ENCODE data around the gene EMX1. TPM values are rescaled to one million over a fixed set of nuclear protein-coding genes. Genes with fewer than 3 reads are reported as not detected.
A peak's percentile ranks its signal among the peaks of the same experiment; 100 is the strongest.

The EMX1 gene
- total and polyA plus RNA-seq, 2 of the 13 experiments (the other 11 are each of a cell fraction or from before 2014, with no cell fraction given), result 0.62 to 4.9 TPM

DNA sequence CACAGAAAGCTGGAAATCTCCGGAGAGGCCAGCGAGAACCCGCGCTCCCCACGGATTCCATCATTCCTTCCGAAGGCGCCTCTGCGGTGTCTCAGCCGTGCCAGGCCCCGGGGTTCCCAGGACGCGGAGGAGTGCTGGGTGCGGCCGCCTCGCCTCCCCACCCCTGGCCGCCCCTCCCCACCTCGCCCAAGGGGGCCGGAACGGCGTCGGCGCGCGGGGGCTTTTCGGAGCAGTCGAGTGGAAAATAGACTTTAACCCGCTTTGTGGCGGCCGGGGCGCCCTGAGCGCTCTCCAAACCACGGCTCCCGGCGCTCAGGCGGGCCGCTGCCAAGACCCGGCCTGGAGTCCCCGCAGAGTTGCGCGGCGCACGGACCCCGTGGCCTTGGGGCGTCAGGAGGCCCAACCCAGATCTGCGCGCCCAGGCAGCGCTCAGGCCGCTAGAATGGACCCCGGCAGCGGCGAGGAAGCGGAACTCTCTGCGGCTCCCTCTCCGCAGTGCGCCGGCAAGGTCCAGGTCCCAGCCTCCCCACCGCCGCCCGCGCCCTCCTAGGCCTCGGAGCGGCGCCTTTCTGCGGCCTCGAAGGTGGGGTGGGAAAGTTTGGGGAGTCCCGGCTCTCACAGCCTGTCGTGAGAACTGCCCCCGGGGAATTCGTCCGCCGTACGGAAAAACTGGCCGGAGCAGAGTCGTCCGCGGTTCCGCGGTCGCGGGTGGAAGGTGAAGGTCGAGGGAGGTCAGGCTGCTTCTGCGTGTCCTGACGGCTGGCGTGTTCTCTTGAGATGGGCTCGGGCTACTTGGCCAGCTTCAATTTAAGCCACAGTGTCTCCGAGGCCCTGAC, 1.2 kb upstream of the EMX1 start (continued):
- TF ChIP-seq LCORL (IDR thresholded peaks at IDR 0.05) (no peak), LCORL (CRISPR knock-in tag; IDR thresholded peaks at IDR 0.05) (peak; percentile 94), ZNF101 (CRISPR knock-in tag; IDR thresholded peaks at IDR 0.05; ENCODE audit: borderline replicate concordance, low read depth) (no peak), PAF1 (CRISPR knock-in tag; IDR thresholded peaks at IDR 0.05) (no peak), ZNF205 (CRISPR knock-in tag; IDR thresholded peaks at IDR 0.05) (peak; percentile 96), PRMT3 (CRISPR knock-in tag; IDR thresholded peaks at IDR 0.05; ENCODE audit: borderline replicate concordance, low read depth) (no peak), BORCS8-MEF2B (CRISPR knock-in tag; IDR thresholded peaks at IDR 0.05) (peak; percentile 82), DR1 (CRISPR knock-in tag; IDR thresholded peaks at IDR 0.05) (0 out of 2 replicates have a peak, but pooled peaks have one; percentile 51), RFX1 (IDR thresholded peaks at IDR 0.05) (no peak), DMAP1 (CRISPR knock-in tag; IDR thresholded peaks at IDR 0.05) (no peak), DNMT3B (CRISPR knock-in tag; conservative IDR thresholded peaks at IDR 0.05) (no peak), MIXL1 (CRISPR knock-in tag; IDR thresholded peaks at IDR 0.05) (no peak), ZNF567 (CRISPR knock-in tag; IDR thresholded peaks at IDR 0.05; ENCODE audit: borderline replicate concordance) (peak; percentile 39; the same call in 1 of the 2 replicates), AGO2 (optimal IDR thresholded peaks at IDR 0.05; ENCODE audit: low read depth, low read length) (peak; percentile 52), ZKSCAN8 (CRISPR knock-in tag; IDR thresholded peaks at IDR 0.05; ENCODE audit: borderline replicate concordance) (no peak), GTF2F1 (IDR thresholded peaks at IDR 0.05; ENCODE audit: low read length) (no peak), ZNF556 (CRISPR knock-in tag; IDR thresholded peaks at IDR 0.05; ENCODE audit: borderline replicate concordance) (no peak; the same call in 1 of the 2 replicates), KDM4B (CRISPR knock-in tag; IDR thresholded peaks at IDR 0.05) (peak; percentile 75; the same call in 1 of the 2 replicates), HOXD1 (CRISPR knock-in tag; IDR thresholded peaks at IDR 0.05) (peak; percentile 18; the same call in 1 of the 2 replicates), FOXC1 (CRISPR knock-in tag; IDR thresholded peaks at IDR 0.05; ENCODE audit: borderline replicate concordance) (peak; percentile 80; the same call in 1 of the 2 replicates), MED8 (CRISPR knock-in tag; IDR thresholded peaks at IDR 0.05; ENCODE audit: insufficient replicate concordance) (peak; percentile 50), ZNF225 (CRISPR knock-in tag; IDR thresholded peaks at IDR 0.05) (no peak), ZNF431 (CRISPR knock-in tag; IDR thresholded peaks at IDR 0.05; ENCODE audit: borderline replicate concordance, low read depth) (peak; percentile 60; the same call in 1 of the 2 replicates), NFATC3 (CRISPR knock-in tag; IDR thresholded peaks at IDR 0.05) (no peak), ZNF652 (CRISPR knock-in tag; IDR thresholded peaks at IDR 0.05; ENCODE audit: borderline replicate concordance, low read depth) (no peak), SRSF1 (optimal IDR thresholded peaks at IDR 0.05; ENCODE audit: low read depth, low read length) (no peak)
- TF ChIP-seq, protein P1, sequence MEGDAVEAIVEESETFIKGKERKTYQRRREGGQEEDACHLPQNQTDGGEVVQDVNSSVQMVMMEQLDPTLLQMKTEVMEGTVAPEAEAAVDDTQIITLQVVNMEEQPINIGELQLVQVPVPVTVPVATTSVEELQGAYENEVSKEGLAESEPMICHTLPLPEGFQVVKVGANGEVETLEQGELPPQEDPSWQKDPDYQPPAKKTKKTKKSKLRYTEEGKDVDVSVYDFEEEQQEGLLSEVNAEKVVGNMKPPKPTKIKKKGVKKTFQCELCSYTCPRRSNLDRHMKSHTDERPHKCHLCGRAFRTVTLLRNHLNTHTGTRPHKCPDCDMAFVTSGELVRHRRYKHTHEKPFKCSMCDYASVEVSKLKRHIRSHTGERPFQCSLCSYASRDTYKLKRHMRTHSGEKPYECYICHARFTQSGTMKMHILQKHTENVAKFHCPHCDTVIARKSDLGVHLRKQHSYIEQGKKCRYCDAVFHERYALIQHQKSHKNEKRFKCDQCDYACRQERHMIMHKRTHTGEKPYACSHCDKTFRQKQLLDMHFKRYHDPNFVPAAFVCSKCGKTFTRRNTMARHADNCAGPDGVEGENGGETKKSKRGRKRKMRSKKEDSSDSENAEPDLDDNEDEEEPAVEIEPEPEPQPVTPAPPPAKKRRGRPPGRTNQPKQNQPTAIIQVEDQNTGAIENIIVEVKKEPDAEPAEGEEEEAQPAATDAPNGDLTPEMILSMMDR (CRISPR knock-in tag; IDR thresholded peaks at IDR 0.05), result peak; percentile 26; the same call in 1 of the 2 replicates
- TF ChIP-seq, protein P2, sequence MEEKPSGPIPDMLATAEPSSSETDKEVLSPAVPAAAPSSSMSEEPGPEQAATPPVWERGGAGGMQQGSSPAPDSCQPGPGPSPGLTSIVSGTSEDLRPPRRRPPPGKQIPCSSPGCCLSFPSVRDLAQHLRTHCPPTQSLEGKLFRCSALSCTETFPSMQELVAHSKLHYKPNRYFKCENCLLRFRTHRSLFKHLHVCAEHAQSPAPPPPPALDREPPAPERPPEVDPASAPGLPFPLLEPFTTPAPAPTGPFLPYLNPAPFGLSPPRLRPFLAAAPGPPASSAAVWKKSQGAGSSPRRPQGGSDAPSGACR (CRISPR knock-in tag; IDR thresholded peaks at IDR 0.05), result peak; percentile 88; the same call in 1 of the 2 replicates
- TF ChIP-seq, protein P3, sequence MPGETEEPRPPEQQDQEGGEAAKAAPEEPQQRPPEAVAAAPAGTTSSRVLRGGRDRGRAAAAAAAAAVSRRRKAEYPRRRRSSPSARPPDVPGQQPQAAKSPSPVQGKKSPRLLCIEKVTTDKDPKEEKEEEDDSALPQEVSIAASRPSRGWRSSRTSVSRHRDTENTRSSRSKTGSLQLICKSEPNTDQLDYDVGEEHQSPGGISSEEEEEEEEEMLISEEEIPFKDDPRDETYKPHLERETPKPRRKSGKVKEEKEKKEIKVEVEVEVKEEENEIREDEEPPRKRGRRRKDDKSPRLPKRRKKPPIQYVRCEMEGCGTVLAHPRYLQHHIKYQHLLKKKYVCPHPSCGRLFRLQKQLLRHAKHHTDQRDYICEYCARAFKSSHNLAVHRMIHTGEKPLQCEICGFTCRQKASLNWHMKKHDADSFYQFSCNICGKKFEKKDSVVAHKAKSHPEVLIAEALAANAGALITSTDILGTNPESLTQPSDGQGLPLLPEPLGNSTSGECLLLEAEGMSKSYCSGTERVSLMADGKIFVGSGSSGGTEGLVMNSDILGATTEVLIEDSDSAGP (CRISPR knock-in tag; IDR thresholded peaks at IDR 0.05; ENCODE audit: borderline replicate concordance), result no peak; the same call in 1 of the 2 replicates

All from HepG2 (cell line).